HepG2 (cell line): Measurements from ENCODE around the gene RAB11FIP5. TPM values are rescaled to one million over a fixed set of nuclear protein-coding genes. Genes with fewer than 3 reads are reported as not detected.

Source experiments
- ATAC-seq: fragments of 200-7000 bp; cut with Tn5 transposase; 3 replicates; pipeline ENCODE4 v1.9.1; 2020; ENCODE audit warnings: mild to moderate bottlenecking, moderate library complexity
- BruUV-seq: library from RNA; stranded (reverse); fragments of 400-500 nt; replicated peaks from 2 replicates; lab custom pipeline; 2021; lab: Mats Ljungman, UMichigan
- CTCF ChIA-PET: fragments of 300-600 bp; formaldehyde crosslinking; extraction: SDS; loops from one replicate; lab custom pipeline; 2021; ENCODE audit warnings: low total read pairs, inconsistent platforms, low intra/inter-chr PET ratio; lab: Yijun Ruan, JAX
- POLR2A ChIA-PET: fragments of 350-600 bp; sonication (Branson Sonifier 250); formaldehyde crosslinking; loops from one replicate; lab custom pipeline; 2020; ENCODE audit warnings: antibody characterized with exemption, inconsistent platforms; lab: Yijun Ruan, JAX
- DNase-seq: peaks from one replicate; pipeline ENCODE4 v3.0.0-alpha.2; 2015; ENCODE audit warnings: low spot score
- FAIRE-seq: peaks from 3 replicates; lab custom pipeline; 2011; peaks lifted over from hg19 to GRCh38; lab: Jason Lieb, UNC
- H2AFZ ChIP-seq: one replicate; pipeline ENCODE4 v1.6.1; 2011; ENCODE audit warnings: low read length, inconsistent platforms
- H3K27ac ChIP-seq: fragments of 300-600 bp; 3 replicates; pipeline ENCODE4 v1.8.0; 2011; ENCODE audit warnings: mixed run types, mild to moderate bottlenecking, mixed read lengths, low read length, inconsistent platforms; ENCODE audit not compliant: insufficient read depth; ENCODE audit errors: extremely low read length
- H3K27me3 ChIP-seq, 2 experiments: fragments of 200-600 bp in 1 of 2; 2 replicates in 1 of 2; 3 replicates in 1 of 2; pipeline versions ENCODE4 v1.6.0 to v1.8.0; 2011; ENCODE audit warnings: low read length in 2 of 2, mild to moderate bottlenecking in 2 of 2, moderate library complexity in 2 of 2, inconsistent platforms in 1 of 2; ENCODE audit not compliant: insufficient read depth in 2 of 2, control insufficient read depth in 1 of 2
- H3K36me3 ChIP-seq, 2 experiments: fragments of 200-600 bp in 1 of 2; replicated peaks in 1 of 2; 2 replicates in 1 of 2; 3 replicates in 1 of 2; pipeline versions ENCODE4 v1.5.1 to v1.8.0; 2011; ENCODE audit warnings: low read length in 2 of 2, inconsistent platforms in 1 of 2; ENCODE audit not compliant: insufficient read depth in 2 of 2, control insufficient read depth in 1 of 2
- H3K4me1 ChIP-seq: 2 replicates; pipeline ENCODE4 v1.5.1; 2012; ENCODE audit warnings: low read length, inconsistent platforms; ENCODE audit not compliant: insufficient read depth
- H3K4me2 ChIP-seq: 2 replicates; pipeline ENCODE4 v1.6.0; 2011; ENCODE audit warnings: low read depth, low read length, inconsistent platforms
- H3K4me3 ChIP-seq, 3 experiments: fragments of 200-600 bp in 1 of 3; sonication (generic), shearing (Covaris generic) in 1 of 3; replicated peaks in 1 of 3; 2 replicates each; pipeline ENCODE4 v1.5.1; 2011 to 2016; ENCODE audit warnings: low read length in 3 of 3, inconsistent platforms in 2 of 3, low read depth in 2 of 3, mild to moderate bottlenecking in 2 of 3, control low read depth in 1 of 3, mixed read lengths in 1 of 3; ENCODE audit not compliant: insufficient read depth in 1 of 3
- H3K79me2 ChIP-seq: one replicate; pipeline ENCODE4 v1.6.1; 2011; ENCODE audit warnings: low read length, inconsistent platforms; ENCODE audit not compliant: insufficient read depth
- H3K9ac ChIP-seq: 2 replicates; pipeline ENCODE4 v1.6.0; 2011; ENCODE audit warnings: mild to moderate bottlenecking, low read depth, low read length, inconsistent platforms; ENCODE audit not compliant: insufficient read depth
- H3K9me3 ChIP-seq: 2 replicates; pipeline ENCODE4 v1.5.1; 2012; ENCODE audit warnings: mild to moderate bottlenecking, low read length
- H4K20me1 ChIP-seq: 2 replicates; pipeline ENCODE4 v1.6.0; 2011; ENCODE audit warnings: inconsistent platforms, mild to moderate bottlenecking, low read length, moderate library complexity; ENCODE audit not compliant: insufficient read depth
- HOXA3 ChIP-seq: sonication (generic); formaldehyde crosslinking; IDR thresholded peaks from 2 replicates; pipeline ENCODE4 v1.5.0; 2020; ENCODE audit warnings: missing genetic modification reagents
- IKZF1 ChIP-seq: fragments of 450-650 bp; IDR thresholded peaks from 2 replicates; pipeline ENCODE4 v1.7.1; 2016
- KLF16 ChIP-seq, 2 experiments: sonication (generic) in 1 of 2; formaldehyde crosslinking in 1 of 2; IDR thresholded peaks; 2 replicates each; pipeline versions ENCODE4 v1.6.1 to v1.8.0; 2016 to 2023; ENCODE audit warnings: missing genetic modification reagents in 2 of 2, missing compliant biosample characterization in 1 of 2
- SIX1 ChIP-seq: sonication (generic); formaldehyde crosslinking; IDR thresholded peaks from 2 replicates; pipeline ENCODE4 v1.4.0; 2020; ENCODE audit warnings: missing genetic modification reagents, borderline replicate concordance
- TAF15 ChIP-seq: fragments of 200-400 bp; formaldehyde crosslinking; IDR thresholded peaks from one replicate; pipeline ENCODE4 v1.6.1; 2018; ENCODE audit warnings: mild to moderate bottlenecking, low read depth, low read length; ENCODE audit not compliant: poor library complexity, severe bottlenecking
- ZNF790 ChIP-seq: sonication (generic); formaldehyde crosslinking; IDR thresholded peaks from 2 replicates; pipeline ENCODE4 v1.8.0; 2022; ENCODE audit warnings: missing genetic modification reagents, mild to moderate bottlenecking, borderline replicate concordance
- WGBS: methylation state at CpG from one replicate; pipeline ENCODE4 v1.1.6; 2017; ENCODE audit warnings: low lambda C conversion rate; 5-methylcytosine and 5-hydroxymethylcytosine counted together
- in situ Hi-C: cut with HindIII; loops from 2 replicates; pipeline ENCODE4 v1.10.0; 2017; ENCODE audit warnings: low pct_unique_long_range_greater_than_20kb; ENCODE audit not compliant: extremely low pct_ligation_motif_present
- intact Hi-C: fragments of 100-400 bp; cut with micrococcal nuclease; formaldehyde crosslinking; loops from one replicate; pipeline ENCODE4 v1.10.0; 2022; ENCODE audit not compliant: unreplicated experiment
- polyA plus RNA-seq, 8 experiments: library from polyadenylated mRNA; depleted of rRNA in 3 of 8; stranded (reverse) in 7 of 8; unstranded in 1 of 8; fragments of >200 nt; fragmentation: Illumina TruSeq in 4 of 8; extraction: Trizol in 4 of 8; gene quantifications; 2 replicates each; pipeline versions ENCODE4 v1.2.1 to v1.2.3, GENCODE V29; 2011 to 2016; ENCODE audit warnings: low read depth in 4 of 8, missing spikeins in 1 of 8, mixed read lengths in 1 of 8; ENCODE audit not compliant: insufficient read depth in 1 of 8
- total RNA-seq, 5 experiments: library from RNA; depleted of rRNA; stranded (reverse); fragments of >200 nt; fragmentation: Illumina TruSeq; extraction: Trizol; gene quantifications; 2 replicates each; pipeline ENCODE4 v1.2.3, GENCODE V29; 2016; ENCODE audit warnings: low read depth in 1 of 5
- TF ChIP-seq, protein P1 (sequence below), 2 experiments: fragments of 450-650 bp in 1 of 2; sonication (generic) in 1 of 2; formaldehyde crosslinking; IDR thresholded peaks; 2 replicates each; pipeline versions ENCODE4 v1.5.0 to v1.8.0; 2020 to 2022; ENCODE audit warnings: mild to moderate bottlenecking in 1 of 2, missing genetic modification reagents in 1 of 2
- TF ChIP-seq, protein P2 (sequence below): sonication (generic); formaldehyde crosslinking; IDR thresholded peaks from 2 replicates; pipeline ENCODE4 v1.5.0; 2020; ENCODE audit warnings: mild to moderate bottlenecking, missing genetic modification reagents
- TF ChIP-seq, protein P3 (sequence below): sonication (generic); IDR thresholded peaks from 2 replicates; pipeline ENCODE4 v1.6.1; 2016; ENCODE audit warnings: low read depth, borderline replicate concordance
- TF ChIP-seq, protein P4 (sequence below): sonication (generic); formaldehyde crosslinking; IDR thresholded peaks from 2 replicates; pipeline ENCODE4 v1.5.1; 2020; ENCODE audit warnings: missing genetic modification reagents, mild to moderate bottlenecking, borderline replicate concordance

Gene RAB11FIP5
- total and polyA plus RNA-seq, 2 of the 13 experiments (the other 11 are each of a cell fraction or from before 2014, with no cell fraction given), result 9.4 to 22.9 TPM

DNA sequence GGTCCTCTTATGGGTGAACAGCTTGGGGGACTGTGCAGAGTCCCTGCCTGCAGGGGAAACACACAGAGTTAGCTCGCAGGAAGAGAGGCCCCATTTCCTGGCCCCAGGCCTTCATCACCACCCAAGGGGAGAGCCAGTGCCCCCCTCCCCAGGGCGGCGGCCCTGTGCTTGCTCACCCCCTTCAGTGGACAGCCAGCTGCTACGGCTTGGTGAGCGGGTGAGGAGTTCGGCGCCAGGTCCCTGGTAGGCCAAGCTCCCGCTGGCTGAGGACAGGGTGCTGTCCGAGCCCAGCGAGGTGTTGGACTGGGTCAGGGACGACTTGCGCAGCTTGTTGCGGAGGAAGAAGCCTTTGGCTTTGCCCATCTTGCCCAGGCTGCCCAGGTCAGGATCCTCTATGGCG, 24.0 kb downstream of the RAB11FIP5 start:
- WGBS, result 95% methylated on average over 13 of the region's 14 CpGs
- H3K4me3 ChIP-seq, result no peak overlapping the region
- H3K36me3 ChIP-seq, result peaks cover 27 to 34% of the 10 kb centered on the region in 2 experiments
- ATAC-seq (no peak), DNase-seq (no peak), FAIRE-seq (no peak)
- no peaks in the 10 kb centered on the region for H3K27me3 ChIP-seq
- intact Hi-C loops, result no loop called here
- no peak overlapping the region for H3K27ac ChIP-seq
- in situ Hi-C loops, result loop anchor here (5.0 kb wide), 1 partner anchor 69 kb away; no protein-coding TSS in a partner anchor
- H3K4me2 ChIP-seq, result no peak overlapping the region
- TF ChIP-seq KLF16 (CRISPR knock-in tag; IDR thresholded peaks at IDR 0.05), result no peak
- no peak for TF ChIP-seq SIX1
- TF ChIP-seq, protein P1, sequence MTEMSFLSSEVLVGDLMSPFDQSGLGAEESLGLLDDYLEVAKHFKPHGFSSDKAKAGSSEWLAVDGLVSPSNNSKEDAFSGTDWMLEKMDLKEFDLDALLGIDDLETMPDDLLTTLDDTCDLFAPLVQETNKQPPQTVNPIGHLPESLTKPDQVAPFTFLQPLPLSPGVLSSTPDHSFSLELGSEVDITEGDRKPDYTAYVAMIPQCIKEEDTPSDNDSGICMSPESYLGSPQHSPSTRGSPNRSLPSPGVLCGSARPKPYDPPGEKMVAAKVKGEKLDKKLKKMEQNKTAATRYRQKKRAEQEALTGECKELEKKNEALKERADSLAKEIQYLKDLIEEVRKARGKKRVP (CRISPR knock-in tag; IDR thresholded peaks at IDR 0.05), result no peak
- H2AFZ ChIP-seq, result no peak overlapping the region
- peaks cover 12% of the 10 kb centered on the region for H3K79me2 ChIP-seq
- H4K20me1 ChIP-seq, result peaks cover 46% of the 10 kb centered on the region
- no peaks in the 10 kb centered on the region for H3K9me3 ChIP-seq
- POLR2A ChIA-PET, result no interaction called here
- CTCF ChIA-PET, result interaction anchor here (1.9 kb wide), 2 partner anchors 68 to 75 kb away, joined by 5 to 8 read pairs; no protein-coding TSS in a partner anchor
- BruUV-seq, result no TSS peak
- H3K4me1 ChIP-seq, result peaks cover 39% of the 10 kb centered on the region
- no peak overlapping the region for H3K9ac ChIP-seq

DNA sequence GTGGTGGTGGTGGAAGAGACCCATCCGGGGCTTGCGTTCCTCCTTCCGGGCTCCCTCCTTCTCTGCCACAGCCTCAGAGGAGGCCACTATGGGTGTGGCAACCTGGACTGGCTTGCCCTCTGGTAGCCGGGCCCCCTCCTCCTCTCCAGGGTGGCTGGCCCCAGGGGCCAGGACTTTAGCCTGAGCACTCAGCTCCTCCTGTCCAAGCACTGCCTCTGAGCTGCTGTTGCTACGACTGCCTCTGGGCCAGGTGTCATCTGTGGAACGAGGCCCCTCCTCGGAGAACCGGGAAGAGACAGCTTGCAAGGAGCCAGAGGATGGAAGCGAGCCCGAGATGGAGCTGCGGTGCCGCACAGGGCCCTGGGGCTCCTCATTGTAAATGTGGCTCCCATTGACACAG, 24.5 kb downstream of the RAB11FIP5 start:
- peaks cover 12% of the 10 kb centered on the region for H3K79me2 ChIP-seq
- BruUV-seq, result no TSS peak

More for the DNA sequence above, 24.5 kb downstream of the RAB11FIP5 start:
- no peak for FAIRE-seq
- H2AFZ ChIP-seq, result no peak overlapping the region
- ATAC-seq, result no peak
- WGBS, result 97% methylated on average over 12 of the region's 12 CpGs
- no peak for DNase-seq
- no peaks in the 10 kb centered on the region for H3K9me3 ChIP-seq
- intact Hi-C loops, result no loop called here
- TF ChIP-seq TAF15 (no peak), IKZF1 (no peak), ZNF790 (CRISPR knock-in tag) (no peak), HOXA3 (CRISPR knock-in tag) (no peak), KLF16 (CRISPR knock-in tag; IDR thresholded peaks at IDR 0.05) (no peak)
- TF ChIP-seq, protein P2, sequence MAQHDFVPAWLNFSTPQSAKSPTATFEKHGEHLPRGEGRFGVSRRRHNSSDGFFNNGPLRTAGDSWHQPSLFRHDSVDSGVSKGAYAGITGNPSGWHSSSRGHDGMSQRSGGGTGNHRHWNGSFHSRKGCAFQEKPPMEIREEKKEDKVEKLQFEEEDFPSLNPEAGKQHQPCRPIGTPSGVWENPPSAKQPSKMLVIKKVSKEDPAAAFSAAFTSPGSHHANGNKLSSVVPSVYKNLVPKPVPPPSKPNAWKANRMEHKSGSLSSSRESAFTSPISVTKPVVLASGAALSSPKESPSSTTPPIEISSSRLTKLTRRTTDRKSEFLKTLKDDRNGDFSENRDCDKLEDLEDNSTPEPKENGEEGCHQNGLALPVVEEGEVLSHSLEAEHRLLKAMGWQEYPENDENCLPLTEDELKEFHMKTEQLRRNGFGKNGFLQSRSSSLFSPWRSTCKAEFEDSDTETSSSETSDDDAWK (CRISPR knock-in tag), result no peak
- TF ChIP-seq, protein P3, sequence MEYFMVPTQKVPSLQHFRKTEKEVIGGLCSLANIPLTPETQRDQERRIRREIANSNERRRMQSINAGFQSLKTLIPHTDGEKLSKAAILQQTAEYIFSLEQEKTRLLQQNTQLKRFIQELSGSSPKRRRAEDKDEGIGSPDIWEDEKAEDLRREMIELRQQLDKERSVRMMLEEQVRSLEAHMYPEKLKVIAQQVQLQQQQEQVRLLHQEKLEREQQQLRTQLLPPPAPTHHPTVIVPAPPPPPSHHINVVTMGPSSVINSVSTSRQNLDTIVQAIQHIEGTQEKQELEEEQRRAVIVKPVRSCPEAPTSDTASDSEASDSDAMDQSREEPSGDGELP, result no peak
- TF ChIP-seq, protein P4, sequence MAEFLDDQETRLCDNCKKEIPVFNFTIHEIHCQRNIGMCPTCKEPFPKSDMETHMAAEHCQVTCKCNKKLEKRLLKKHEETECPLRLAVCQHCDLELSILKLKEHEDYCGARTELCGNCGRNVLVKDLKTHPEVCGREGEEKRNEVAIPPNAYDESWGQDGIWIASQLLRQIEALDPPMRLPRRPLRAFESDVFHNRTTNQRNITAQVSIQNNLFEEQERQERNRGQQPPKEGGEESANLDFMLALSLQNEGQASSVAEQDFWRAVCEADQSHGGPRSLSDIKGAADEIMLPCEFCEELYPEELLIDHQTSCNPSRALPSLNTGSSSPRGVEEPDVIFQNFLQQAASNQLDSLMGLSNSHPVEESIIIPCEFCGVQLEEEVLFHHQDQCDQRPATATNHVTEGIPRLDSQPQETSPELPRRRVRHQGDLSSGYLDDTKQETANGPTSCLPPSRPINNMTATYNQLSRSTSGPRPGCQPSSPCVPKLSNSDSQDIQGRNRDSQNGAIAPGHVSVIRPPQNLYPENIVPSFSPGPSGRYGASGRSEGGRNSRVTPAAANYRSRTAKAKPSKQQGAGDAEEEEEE (CRISPR knock-in tag), result no peak
- H3K27me3 ChIP-seq, result no peaks in the 10 kb centered on the region
- in situ Hi-C loops, result loop anchor here (5.0 kb wide), 1 partner anchor 69 kb away; no protein-coding TSS in a partner anchor
- no peak overlapping the region for H3K4me2 ChIP-seq
- H3K4me3 ChIP-seq, result no peak overlapping the region
- POLR2A ChIA-PET, result no interaction called here
- peaks cover 34% of the 10 kb centered on the region for H3K4me1 ChIP-seq
- H3K9ac ChIP-seq, result no peak overlapping the region
- CTCF ChIA-PET, result interaction anchor here (1.9 kb wide), 2 partner anchors 69 to 75 kb away, joined by 5 to 8 read pairs; no protein-coding TSS in a partner anchor
- peaks cover 46% of the 10 kb centered on the region for H4K20me1 ChIP-seq
- H3K27ac ChIP-seq, result no peak overlapping the region
- peaks cover 29 to 34% of the 10 kb centered on the region in 2 experiments for H3K36me3 ChIP-seq
